ENCODE results near the gene GPHN. TPM values are rescaled to one million over a fixed set of nuclear protein-coding genes. Genes with fewer than 3 reads are reported as not detected.

GPHN gene
- total and polyA plus RNA-seq, 2 donors (not counting 3 experiments of a cell fraction or from before 2014, with no cell fraction given), result 5.1 to 23.2 TPM

GRCh38 chr14:67221982-67222328 is 714.0 kb downstream of the GPHN start:
- Histone ChIP-seq H3K4me2 (ENCODE audit: insufficient read depth, low read length) (no peak overlapping the region), H4K20me1 (replicated peaks; ENCODE audit: control insufficient read depth, extremely low read depth, insufficient read depth, low read length) (no peaks in the 10 kb centered on the region), H2AFZ (ENCODE audit: low read depth, low read length) (no peak overlapping the region), H3K9ac (replicated peaks; ENCODE audit: extremely low read depth, insufficient read depth, low read length) (no peak overlapping the region), H3K4me3 (replicated peaks in 1 of 3; ENCODE audit: insufficient read depth in 1 of 3, low read depth in 1 of 3, low read length in 3 of 3) (no peak overlapping the region), H3K79me2 (ENCODE audit: control insufficient read depth, insufficient read depth, low read length) (no peaks in the 10 kb centered on the region), H3K9me3 (replicated peaks; ENCODE audit: control insufficient read depth, insufficient read depth, low read length) (no peaks in the 10 kb centered on the region), H3K27ac (ENCODE audit: insufficient read depth, low read depth, low read length) (no peak overlapping the region), H3K36me3 (ENCODE audit: control insufficient read depth in 2 of 2, extremely low read depth in 1 of 2, insufficient read depth in 2 of 2, low read length in 2 of 2) (no peaks in the 10 kb centered on the region), H3K9me1 (replicated peaks; ENCODE audit: control insufficient read depth, extremely low read depth, insufficient read depth, low read length) (no peaks in the 10 kb centered on the region), H3K4me1 (ENCODE audit: control insufficient read depth, extremely low read depth, insufficient read depth, low read length) (no peaks in the 10 kb centered on the region), H3K27me3 (ENCODE audit: control insufficient read depth in 2 of 2, insufficient read depth in 2 of 2, low read length in 2 of 2) (peaks cover 0 to 3% of the 10 kb centered on the region in 2 experiments)
- intact Hi-C loops (cut with micrococcal nuclease) (no loop called here), dilution Hi-C loops (cut with MboI; ENCODE audit: extremely low pct_ligation_motif_present, low sequenced_read_pairs) (no loop called here)
- peak; percentile 15 for FAIRE-seq
- no TSS peak for BruUV-seq (replicated peaks)
- DNase-seq (ENCODE audit: low read depth, low spot score), result no peak
- ChIA-PET POLR2A (no interaction called here), CTCF (interaction anchor here (0.8 to 1.9 kb wide), 2 partner anchors 10 to 64 kb away, joined by 3 to 7 read pairs; no protein-coding TSS in a partner anchor)
- TF ChIP-seq EZH2 (IDR thresholded peaks at IDR 0.05; ENCODE audit: borderline replicate concordance, low read depth, low read length, severe bottlenecking) (no peak), FOS (IDR thresholded peaks at IDR 0.05; ENCODE audit: borderline replicate concordance, insufficient read depth, low read length) (no peak), CTCF (IDR thresholded peaks at IDR 0.05; ENCODE audit: extremely low read depth in 1 of 2, insufficient read depth in 1 of 2, low read depth in 1 of 2, low read length in 2 of 2) (no peak), POLR2A (IDR thresholded peaks at IDR 0.05; ENCODE audit: low read depth, low read length) (no peak), JUN (IDR thresholded peaks at IDR 0.05; ENCODE audit: borderline replicate concordance, insufficient read depth, insufficient read length, low read depth) (no peak), MAX (IDR thresholded peaks at IDR 0.05; ENCODE audit: insufficient read depth, insufficient read length) (no peak), POLR2AphosphoS5 (IDR thresholded peaks at IDR 0.05; ENCODE audit: insufficient read depth, low read depth, low read length) (no peak), GATA2 (IDR thresholded peaks at IDR 0.05; ENCODE audit: insufficient read depth, insufficient read length, low read depth, low read length) (no peak), MYC (IDR thresholded peaks at IDR 0.05; ENCODE audit: low read depth, low read length) (no peak)
